OCI-LY7 (cell line): ENCODE results near the gene ABCA7.

Experiments
- EZH2phosphoT487 ChIP-seq: fragments of 200-600 bp; sonication (generic); IDR thresholded peaks from 2 replicates; pipeline ENCODE4 v1.6.1; 2018; ENCODE audit warnings: low read depth, borderline replicate concordance, mild to moderate bottlenecking, mixed run types, antibody characterized with exemption, low read length, moderate library complexity, mixed read lengths
- TF ChIP-seq, protein P1 (sequence below): fragments of 200-600 bp; sonication (generic); conservative IDR thresholded peaks from 2 replicates; pipeline ENCODE4 v1.5.1; 2014; ENCODE audit warnings: mild to moderate bottlenecking, antibody characterized with exemption, low read length, moderate library complexity, mixed read lengths

- TF ChIP-seq, protein P1, sequence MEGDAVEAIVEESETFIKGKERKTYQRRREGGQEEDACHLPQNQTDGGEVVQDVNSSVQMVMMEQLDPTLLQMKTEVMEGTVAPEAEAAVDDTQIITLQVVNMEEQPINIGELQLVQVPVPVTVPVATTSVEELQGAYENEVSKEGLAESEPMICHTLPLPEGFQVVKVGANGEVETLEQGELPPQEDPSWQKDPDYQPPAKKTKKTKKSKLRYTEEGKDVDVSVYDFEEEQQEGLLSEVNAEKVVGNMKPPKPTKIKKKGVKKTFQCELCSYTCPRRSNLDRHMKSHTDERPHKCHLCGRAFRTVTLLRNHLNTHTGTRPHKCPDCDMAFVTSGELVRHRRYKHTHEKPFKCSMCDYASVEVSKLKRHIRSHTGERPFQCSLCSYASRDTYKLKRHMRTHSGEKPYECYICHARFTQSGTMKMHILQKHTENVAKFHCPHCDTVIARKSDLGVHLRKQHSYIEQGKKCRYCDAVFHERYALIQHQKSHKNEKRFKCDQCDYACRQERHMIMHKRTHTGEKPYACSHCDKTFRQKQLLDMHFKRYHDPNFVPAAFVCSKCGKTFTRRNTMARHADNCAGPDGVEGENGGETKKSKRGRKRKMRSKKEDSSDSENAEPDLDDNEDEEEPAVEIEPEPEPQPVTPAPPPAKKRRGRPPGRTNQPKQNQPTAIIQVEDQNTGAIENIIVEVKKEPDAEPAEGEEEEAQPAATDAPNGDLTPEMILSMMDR, result no peak
- TF ChIP-seq EZH2phosphoT487, result no peak
These were observed 25.8 kb downstream of the ABCA7 start for GRCh38 chr19:1065606-1066109.
